Femur (tissue), 1 donor: ENCODE data around the gene DYRK3.
A peak's percentile ranks its signal among the peaks of the same experiment; 100 is the strongest.

Experiments
- DNase-seq: peaks from one replicate; pipeline ENCODE4 v3.0.0-alpha.2; 2017

DYRK3 gene

GRCh38 chr1:206662396-206663092 is 27.2 kb downstream of the DYRK3 start:
- no peak for DNase-seq

- no peak for DNase-seq
These were observed 28.0 kb downstream of the DYRK3 start for GRCh38 chr1:206663362-206663761.

- DNase-seq, result peak; percentile 79
These were observed 28.7 kb downstream of the DYRK3 start for GRCh38 chr1:206663832-206664652.

- DNase-seq, result no peak
These were observed 29.4 kb downstream of the DYRK3 start for GRCh38 chr1:206664740-206665139.

- no peak for DNase-seq
These were observed 30.8 kb downstream of the DYRK3 start for GRCh38 chr1:206666031-206666561.

- no peak for DNase-seq
These were observed 31.8 kb downstream of the DYRK3 start for GRCh38 chr1:206666954-206667665.

GRCh38 chr1:206668351-206668750 is 33.0 kb downstream of the DYRK3 start:
- DNase-seq, result no peak

- no peak for DNase-seq
These were observed 33.6 kb downstream of the DYRK3 start for GRCh38 chr1:206668874-206669410.

GRCh38 chr1:206672011-206672688 is 36.8 kb downstream of the DYRK3 start:
- no peak for DNase-seq

- no peak for DNase-seq
These were observed 37.8 kb downstream of the DYRK3 start for GRCh38 chr1:206672844-206673758.

GRCh38 chr1:206674236-206674635 is 38.9 kb downstream of the DYRK3 start:
- DNase-seq, result no peak

- peak; percentile 63 for DNase-seq
These were observed 39.4 kb downstream of the DYRK3 start for GRCh38 chr1:206674745-206675175.

- DNase-seq, result no peak
These were observed 41.2 kb downstream of the DYRK3 start for GRCh38 chr1:206676499-206676898.

GRCh38 chr1:206678490-206678889 is 43.2 kb downstream of the DYRK3 start:
- no peak for DNase-seq

GRCh38 chr1:206679738-206680211 is 44.4 kb downstream of the DYRK3 start:
- DNase-seq, result no peak

- DNase-seq, result no peak
These were observed 44.9 kb downstream of the DYRK3 start for GRCh38 chr1:206680279-206680678.

- DNase-seq, result no peak
These were observed 46.0 kb downstream of the DYRK3 start for GRCh38 chr1:206681359-206681758.

GRCh38 chr1:206682111-206682510 is 46.8 kb downstream of the DYRK3 start:
- DNase-seq, result no peak

- DNase-seq, result no peak
These were observed 48.0 kb downstream of the DYRK3 start for GRCh38 chr1:206683313-206683712.

- DNase-seq, result no peak
These were observed 48.7 kb downstream of the DYRK3 start for GRCh38 chr1:206684003-206684402.
